Spleen (tissue), 7 donors: ENCODE results near the gene DHRS7.

Experiments used
- POLR2A ChIP-seq, 3 donors: fragments of 450-650 bp; IDR thresholded peaks; one replicate each; pipeline ENCODE4 v1.5.1; 2017; ENCODE audit warnings: antibody characterized with exemption in 3 of 3, mild to moderate bottlenecking in 1 of 3
- POLR2AphosphoS5 ChIP-seq, 3 donors: sonication (generic); formaldehyde crosslinking; IDR thresholded peaks; one replicate each; pipeline ENCODE4 v1.5.1; 2017; ENCODE audit warnings: antibody characterized with exemption in 3 of 3
- TF ChIP-seq, protein P1 (sequence below), 11 experiments: fragments of 200-600 bp in 7 of 11; fragments of 450-650 bp in 4 of 11; sonication (generic) in 4 of 11; IDR thresholded peaks in 8 of 11; conservative IDR thresholded peaks in 3 of 11; 1 replicate in 7 of 11; 2 replicates in 4 of 11; pipeline versions ENCODE4 v1.4.0 to v1.8.0; 2016 to 2021; ENCODE audit warnings: antibody characterized with exemption in 11 of 11, inconsistent platforms in 4 of 11, mild to moderate bottlenecking in 1 of 11
- donor health status: DM: no; HTN: no; CAD: no; lungs with moderate emphysema.
- donor health status: DM: no; HTN: no; CAD: no.
- donor health status: DM: no; HTN: no; CAD: no.

- TF ChIP-seq, protein P1, sequence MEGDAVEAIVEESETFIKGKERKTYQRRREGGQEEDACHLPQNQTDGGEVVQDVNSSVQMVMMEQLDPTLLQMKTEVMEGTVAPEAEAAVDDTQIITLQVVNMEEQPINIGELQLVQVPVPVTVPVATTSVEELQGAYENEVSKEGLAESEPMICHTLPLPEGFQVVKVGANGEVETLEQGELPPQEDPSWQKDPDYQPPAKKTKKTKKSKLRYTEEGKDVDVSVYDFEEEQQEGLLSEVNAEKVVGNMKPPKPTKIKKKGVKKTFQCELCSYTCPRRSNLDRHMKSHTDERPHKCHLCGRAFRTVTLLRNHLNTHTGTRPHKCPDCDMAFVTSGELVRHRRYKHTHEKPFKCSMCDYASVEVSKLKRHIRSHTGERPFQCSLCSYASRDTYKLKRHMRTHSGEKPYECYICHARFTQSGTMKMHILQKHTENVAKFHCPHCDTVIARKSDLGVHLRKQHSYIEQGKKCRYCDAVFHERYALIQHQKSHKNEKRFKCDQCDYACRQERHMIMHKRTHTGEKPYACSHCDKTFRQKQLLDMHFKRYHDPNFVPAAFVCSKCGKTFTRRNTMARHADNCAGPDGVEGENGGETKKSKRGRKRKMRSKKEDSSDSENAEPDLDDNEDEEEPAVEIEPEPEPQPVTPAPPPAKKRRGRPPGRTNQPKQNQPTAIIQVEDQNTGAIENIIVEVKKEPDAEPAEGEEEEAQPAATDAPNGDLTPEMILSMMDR (IDR thresholded peaks at IDR 0.05 in 8 of 11, conservative IDR thresholded peaks at IDR 0.05 in 3 of 11) = no peak
- TF ChIP-seq POLR2A (IDR thresholded peaks at IDR 0.05) (no peak), POLR2AphosphoS5 (IDR thresholded peaks at IDR 0.05) (no peak)
Observed at GRCh38 chr14:60183741-60184140, 18.5 kb upstream of the DHRS7 start.
